Liver (tissue), 9 donors: Measurements from ENCODE around the gene CRYBA2. TPM values are rescaled to one million over a fixed set of nuclear protein-coding genes. Genes with fewer than 3 reads are reported as not detected.

Experiments
- DNase-seq: peaks from one replicate; pipeline ENCODE4 v3.0.0-alpha.2; 2017; ENCODE audit warnings: low spot score
- H3K27ac ChIP-seq, 2 donors: one replicate each; pipeline ENCODE4 v1.7.0; 2013; ENCODE audit warnings: inconsistent platforms in 2 of 2, low read length in 2 of 2, control low read depth in 1 of 2, low read depth in 1 of 2, mild to moderate bottlenecking in 1 of 2
- H3K27me3 ChIP-seq, 4 donors: one replicate each; pipeline versions ENCODE4 v1.6.1 to v1.7.0; 2013; ENCODE audit warnings: low read length in 3 of 4, inconsistent platforms in 1 of 4, mild to moderate bottlenecking in 1 of 4, moderate library complexity in 1 of 4; ENCODE audit not compliant: control insufficient read depth in 4 of 4, insufficient read depth in 4 of 4
- H3K36me3 ChIP-seq, 4 donors: one replicate each; pipeline versions ENCODE4 v1.6.1 to v1.7.0; 2013; ENCODE audit warnings: low read length in 3 of 4, mild to moderate bottlenecking in 3 of 4, low read depth in 1 of 4, moderate library complexity in 1 of 4; ENCODE audit not compliant: control insufficient read depth in 4 of 4, insufficient read depth in 3 of 4
- H3K4me1 ChIP-seq, 4 donors: one replicate each; pipeline versions ENCODE4 v1.6.1 to v1.7.0; 2013; ENCODE audit warnings: low read length in 3 of 4, mild to moderate bottlenecking in 3 of 4, moderate library complexity in 1 of 4; ENCODE audit not compliant: control insufficient read depth in 4 of 4, insufficient read depth in 4 of 4
- H3K4me3 ChIP-seq, 3 donors: one replicate each; pipeline versions ENCODE4 v1.6.1 to v1.7.0; 2013; ENCODE audit warnings: low read length in 3 of 3, control low read depth in 1 of 3, low read depth in 1 of 3, mild to moderate bottlenecking in 1 of 3
- H3K9ac ChIP-seq, 2 donors: one replicate each; pipeline ENCODE4 v1.7.0; 2013; ENCODE audit warnings: low read length in 2 of 2, mild to moderate bottlenecking in 2 of 2, moderate library complexity in 2 of 2, control low read depth in 1 of 2, low read depth in 1 of 2
- H3K9me3 ChIP-seq, 4 donors: one replicate each; pipeline versions ENCODE4 v1.6.1 to v1.7.0; 2013; ENCODE audit warnings: low read length in 3 of 4; ENCODE audit not compliant: control insufficient read depth in 4 of 4
- CTCF ChIP-seq: fragments of 150-350 bp; IDR thresholded peaks from 2 replicates; pipeline ENCODE4 v1.5.1; 2017; ENCODE audit warnings: improper control_type of control experiment, low read depth, low read length; ENCODE audit not compliant: missing input control
- EGR1 ChIP-seq, 2 donors: IDR thresholded peaks; 2 replicates each; pipeline ENCODE4 v1.6.1; 2016 to 2018; ENCODE audit warnings: antibody characterized with exemption in 2 of 2, low read depth in 2 of 2
- FOXA1 ChIP-seq: IDR thresholded peaks from 2 replicates; pipeline ENCODE4 v1.6.1; 2016; ENCODE audit warnings: antibody characterized with exemption
- FOXA2 ChIP-seq: IDR thresholded peaks from 2 replicates; pipeline ENCODE4 v1.6.1; 2016; ENCODE audit warnings: antibody characterized with exemption
- GABPA ChIP-seq, 2 donors: IDR thresholded peaks in 1 of 2; conservative IDR thresholded peaks in 1 of 2; 2 replicates each; pipeline ENCODE4 v1.6.1; 2016; ENCODE audit warnings: antibody characterized with exemption in 2 of 2, mild to moderate bottlenecking in 1 of 2, moderate library complexity in 1 of 2
- HNF4A ChIP-seq, 2 donors: conservative IDR thresholded peaks; 2 replicates each; pipeline ENCODE4 v1.6.1; 2016; ENCODE audit warnings: antibody characterized with exemption in 2 of 2, mild to moderate bottlenecking in 2 of 2
- HNF4G ChIP-seq: IDR thresholded peaks from 2 replicates; pipeline ENCODE4 v1.6.1; 2016; ENCODE audit warnings: antibody characterized with exemption
- JUND ChIP-seq, 2 donors: IDR thresholded peaks; 2 replicates each; pipeline ENCODE4 v1.6.1; 2016; ENCODE audit warnings: antibody characterized with exemption in 2 of 2
- MAX ChIP-seq: IDR thresholded peaks from 2 replicates; pipeline ENCODE4 v1.6.1; 2016; ENCODE audit warnings: antibody characterized with exemption
- NR2F2 ChIP-seq: IDR thresholded peaks from 2 replicates; pipeline ENCODE4 v1.6.1; 2016; ENCODE audit warnings: antibody characterized with exemption
- RAD21 ChIP-seq, 2 donors: IDR thresholded peaks; 2 replicates each; pipeline ENCODE4 v1.6.1; 2016; ENCODE audit warnings: antibody characterized with exemption in 2 of 2, mild to moderate bottlenecking in 2 of 2
- RXRA ChIP-seq, 2 donors: IDR thresholded peaks; 2 replicates each; pipeline ENCODE4 v1.6.1; 2017 to 2018; ENCODE audit warnings: antibody characterized with exemption in 2 of 2, mild to moderate bottlenecking in 1 of 2
- SP1 ChIP-seq: IDR thresholded peaks from 2 replicates; pipeline ENCODE4 v1.6.1; 2018; ENCODE audit warnings: antibody characterized with exemption, mild to moderate bottlenecking
- TAF1 ChIP-seq: conservative IDR thresholded peaks from 2 replicates; pipeline ENCODE4 v1.6.1; 2016; ENCODE audit warnings: antibody characterized with exemption, mild to moderate bottlenecking
- YY1 ChIP-seq: IDR thresholded peaks from 2 replicates; pipeline ENCODE4 v1.6.1; 2016; ENCODE audit warnings: antibody characterized with exemption, mild to moderate bottlenecking
- WGBS: extraction: QIAGEN DNeasy Blood & Tissue Kit; methylation state at CpG from one replicate; pipeline ENCODE4 v1.1.7; 2013; 5-methylcytosine and 5-hydroxymethylcytosine counted together
- polyA plus RNA-seq, 2 donors: library from polyadenylated mRNA; stranded (reverse) in 1 of 2; unstranded in 1 of 2; fragments of 200-250 nt in 1 of 2; fragments of >200 nt in 1 of 2; fragmentation: Nextera tagmentation in 1 of 2; extraction: Ambion mirVana in 1 of 2; gene quantifications; one replicate each; pipeline versions ENCODE4 v1.2.1 to v1.2.3, GENCODE V29; 2013 to 2015
- total RNA-seq, 2 donors: library from RNA; depleted of rRNA; stranded (reverse); fragments of >200 nt; gene quantifications; one replicate each; pipeline ENCODE4 v1.2.3, GENCODE V29; 2014
- TF ChIP-seq, protein P1 (sequence below): IDR thresholded peaks from 2 replicates; pipeline ENCODE4 v1.6.1; 2016; ENCODE audit warnings: antibody characterized with exemption
- TF ChIP-seq, protein P2 (sequence below): IDR thresholded peaks from 2 replicates; pipeline ENCODE4 v1.6.1; 2016; ENCODE audit warnings: antibody characterized with exemption
- TF ChIP-seq, protein P3 (sequence below): IDR thresholded peaks from 2 replicates; pipeline ENCODE4 v1.6.1; 2016; ENCODE audit warnings: antibody characterized with exemption, mild to moderate bottlenecking
- donor health status: healthy.
- donor health status: healthy.
- donor health status: healthy.
- donor health status: healthy.
- donor health status: healthy.

Gene CRYBA2
- total and polyA plus RNA-seq, 4 donors = not detected

GRCh38 chr2:218975060-218975777 lies 18.0 kb downstream of the CRYBA2 start:
- H3K4me3 ChIP-seq = no peak overlapping the region
- TF ChIP-seq FOXA1 (no peak), GABPA (IDR thresholded peaks at IDR 0.05 in 1 of 2, conservative IDR thresholded peaks at IDR 0.05 in 1 of 2) (no peak), RXRA (IDR thresholded peaks at IDR 0.05) (no peak), MAX (no peak), YY1 (no peak), JUND (IDR thresholded peaks at IDR 0.05) (no peak), RAD21 (IDR thresholded peaks at IDR 0.05) (no peak), TAF1 (no peak), NR2F2 (no peak), EGR1 (IDR thresholded peaks at IDR 0.05; ENCODE audit: low read depth in 2 of 2) (no peak), FOXA2 (no peak), HNF4G (no peak)
- TF ChIP-seq, protein P1, sequence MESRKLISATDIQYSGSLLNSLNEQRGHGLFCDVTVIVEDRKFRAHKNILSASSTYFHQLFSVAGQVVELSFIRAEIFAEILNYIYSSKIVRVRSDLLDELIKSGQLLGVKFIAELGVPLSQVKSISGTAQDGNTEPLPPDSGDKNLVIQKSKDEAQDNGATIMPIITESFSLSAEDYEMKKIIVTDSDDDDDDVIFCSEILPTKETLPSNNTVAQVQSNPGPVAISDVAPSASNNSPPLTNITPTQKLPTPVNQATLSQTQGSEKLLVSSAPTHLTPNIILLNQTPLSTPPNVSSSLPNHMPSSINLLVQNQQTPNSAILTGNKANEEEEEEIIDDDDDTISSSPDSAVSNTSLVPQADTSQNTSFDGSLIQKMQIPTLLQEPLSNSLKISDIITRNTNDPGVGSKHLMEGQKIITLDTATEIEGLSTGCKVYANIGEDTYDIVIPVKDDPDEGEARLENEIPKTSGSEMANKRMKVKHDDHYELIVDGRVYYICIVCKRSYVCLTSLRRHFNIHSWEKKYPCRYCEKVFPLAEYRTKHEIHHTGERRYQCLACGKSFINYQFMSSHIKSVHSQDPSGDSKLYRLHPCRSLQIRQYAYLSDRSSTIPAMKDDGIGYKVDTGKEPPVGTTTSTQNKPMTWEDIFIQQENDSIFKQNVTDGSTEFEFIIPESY = no peak
- TF ChIP-seq, protein P2, sequence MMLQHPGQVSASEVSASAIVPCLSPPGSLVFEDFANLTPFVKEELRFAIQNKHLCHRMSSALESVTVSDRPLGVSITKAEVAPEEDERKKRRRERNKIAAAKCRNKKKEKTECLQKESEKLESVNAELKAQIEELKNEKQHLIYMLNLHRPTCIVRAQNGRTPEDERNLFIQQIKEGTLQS = no peak
- no peaks in the 10 kb centered on the region for H3K9me3 ChIP-seq
- H3K4me1 ChIP-seq = peaks cover 0 to 7% (median 3%) of the 10 kb centered on the region in 4 donors
- WGBS = 69% methylated on average over 4 of the region's 4 CpGs
- H3K9ac ChIP-seq = no peak overlapping the region
- H3K27ac ChIP-seq = no peak overlapping the region
- DNase-seq = no peak
- H3K27me3 ChIP-seq = peaks cover 0 to 25% (median 0%) of the 10 kb centered on the region in 4 donors
- H3K36me3 ChIP-seq = no peaks in the 10 kb centered on the region

DNA sequence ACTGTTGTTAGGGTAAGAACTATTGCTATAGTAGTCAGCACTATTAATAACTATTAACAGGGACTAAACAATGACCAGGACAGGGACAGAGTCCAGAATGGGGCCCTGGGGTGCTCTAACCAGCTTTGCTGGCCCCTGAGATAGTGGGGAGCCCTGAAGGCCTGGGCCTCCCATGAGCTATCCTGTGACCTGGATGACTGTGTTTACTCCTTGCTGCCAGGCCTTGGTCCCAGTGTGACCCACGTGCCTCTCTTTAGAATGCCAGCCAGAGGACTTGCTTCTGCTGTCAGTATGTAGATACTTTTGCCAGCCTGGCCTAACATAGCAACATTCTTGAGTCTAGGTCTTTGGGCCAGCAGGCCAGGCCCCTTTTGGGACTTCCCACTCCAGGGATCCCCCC lies 22.3 kb downstream of the CRYBA2 start:
- DNase-seq = no peak

More for the DNA sequence above, 22.3 kb downstream of the CRYBA2 start:
- Histone ChIP-seq H3K9ac (no peak overlapping the region), H3K27ac (no peak overlapping the region), H3K4me1 (no peaks in the 10 kb centered on the region), H3K4me3 (no peak overlapping the region), H3K9me3 (no peaks in the 10 kb centered on the region), H3K27me3 (peaks cover 0 to 18% (median 0%) of the 10 kb centered on the region in 4 donors), H3K36me3 (no peaks in the 10 kb centered on the region)
- 34% methylated on average over 1 of the region's 1 CpG for WGBS
- no peak for TF ChIP-seq HNF4G
- TF ChIP-seq JUND (IDR thresholded peaks at IDR 0.05) = no peak
- TF ChIP-seq SP1 = no peak
- no peak for TF ChIP-seq CTCF
- no peak for TF ChIP-seq FOXA2
- TF ChIP-seq GABPA (IDR thresholded peaks at IDR 0.05 in 1 of 2, conservative IDR thresholded peaks at IDR 0.05 in 1 of 2) = no peak
- TF ChIP-seq MAX = no peak
- TF ChIP-seq NR2F2 = no peak
- TF ChIP-seq RXRA (IDR thresholded peaks at IDR 0.05) = no peak
- no peak for TF ChIP-seq EGR1 (IDR thresholded peaks at IDR 0.05; ENCODE audit: low read depth in 2 of 2)
- TF ChIP-seq, protein P1 = no peak
- TF ChIP-seq FOXA1 = no peak
- no peak for TF ChIP-seq TAF1
- TF ChIP-seq HNF4A (conservative IDR thresholded peaks at IDR 0.05) = no peak
- TF ChIP-seq, protein P3, sequence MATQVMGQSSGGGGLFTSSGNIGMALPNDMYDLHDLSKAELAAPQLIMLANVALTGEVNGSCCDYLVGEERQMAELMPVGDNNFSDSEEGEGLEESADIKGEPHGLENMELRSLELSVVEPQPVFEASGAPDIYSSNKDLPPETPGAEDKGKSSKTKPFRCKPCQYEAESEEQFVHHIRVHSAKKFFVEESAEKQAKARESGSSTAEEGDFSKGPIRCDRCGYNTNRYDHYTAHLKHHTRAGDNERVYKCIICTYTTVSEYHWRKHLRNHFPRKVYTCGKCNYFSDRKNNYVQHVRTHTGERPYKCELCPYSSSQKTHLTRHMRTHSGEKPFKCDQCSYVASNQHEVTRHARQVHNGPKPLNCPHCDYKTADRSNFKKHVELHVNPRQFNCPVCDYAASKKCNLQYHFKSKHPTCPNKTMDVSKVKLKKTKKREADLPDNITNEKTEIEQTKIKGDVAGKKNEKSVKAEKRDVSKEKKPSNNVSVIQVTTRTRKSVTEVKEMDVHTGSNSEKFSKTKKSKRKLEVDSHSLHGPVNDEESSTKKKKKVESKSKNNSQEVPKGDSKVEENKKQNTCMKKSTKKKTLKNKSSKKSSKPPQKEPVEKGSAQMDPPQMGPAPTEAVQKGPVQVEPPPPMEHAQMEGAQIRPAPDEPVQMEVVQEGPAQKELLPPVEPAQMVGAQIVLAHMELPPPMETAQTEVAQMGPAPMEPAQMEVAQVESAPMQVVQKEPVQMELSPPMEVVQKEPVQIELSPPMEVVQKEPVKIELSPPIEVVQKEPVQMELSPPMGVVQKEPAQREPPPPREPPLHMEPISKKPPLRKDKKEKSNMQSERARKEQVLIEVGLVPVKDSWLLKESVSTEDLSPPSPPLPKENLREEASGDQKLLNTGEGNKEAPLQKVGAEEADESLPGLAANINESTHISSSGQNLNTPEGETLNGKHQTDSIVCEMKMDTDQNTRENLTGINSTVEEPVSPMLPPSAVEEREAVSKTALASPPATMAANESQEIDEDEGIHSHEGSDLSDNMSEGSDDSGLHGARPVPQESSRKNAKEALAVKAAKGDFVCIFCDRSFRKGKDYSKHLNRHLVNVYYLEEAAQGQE = no peak
- no peak for TF ChIP-seq YY1
